ENCODE data around the gene SIGLEC12.
"Not testable (repeated sequence)": the region's sequence is repeated elsewhere in the genome, so short reads cannot be mapped to it uniquely, and the experiment has no call there.

SIGLEC12 gene

GRCh38 chr19:51521781-51522180 is 20.2 kb upstream of the SIGLEC12 start:
- no peak for DNase-seq

GRCh38 chr19:51521357-51521756 is 19.8 kb upstream of the SIGLEC12 start:
- DNase-seq, result no peak

- DNase-seq, result no peak
Measured at GRCh38 chr19:51520728-51521127, 19.1 kb upstream of the SIGLEC12 start.

GRCh38 chr19:51514866-51515481 is 13.4 kb upstream of the SIGLEC12 start:
- peak; percentile 11 to 21 for DNase-seq

- no peak for DNase-seq
Measured at GRCh38 chr19:51513968-51514367, 12.4 kb upstream of the SIGLEC12 start.

- peak; percentile 15 to 24 for DNase-seq
Measured at GRCh38 chr19:51511353-51511752, 9.8 kb upstream of the SIGLEC12 start.

GRCh38 chr19:51509823-51510660 is 8.4 kb upstream of the SIGLEC12 start:
- no peak for DNase-seq

GRCh38 chr19:51508059-51508733 is 6.6 kb upstream of the SIGLEC12 start:
- DNase-seq, result no peak

GRCh38 chr19:51507640-51508058 is 6.0 kb upstream of the SIGLEC12 start:
- no peak for DNase-seq

- no peak for DNase-seq
Measured at GRCh38 chr19:51507192-51507591, 5.6 kb upstream of the SIGLEC12 start.

GRCh38 chr19:51505904-51506303 is 4.3 kb upstream of the SIGLEC12 start:
- DNase-seq, result no peak

- no peak for DNase-seq
Measured at GRCh38 chr19:51503896-51504295, 2.3 kb upstream of the SIGLEC12 start.

GRCh38 chr19:51503286-51503817 is 1.8 kb upstream of the SIGLEC12 start:
- no peak for DNase-seq

GRCh38 chr19:51500931-51501330 is 669 bp downstream of the SIGLEC12 start:
- not testable (repeated sequence) for DNase-seq

- no peak for DNase-seq
Measured at GRCh38 chr19:51497666-51498065, 3.9 kb downstream of the SIGLEC12 start.

GRCh38 chr19:51493776-51494175 is 7.8 kb downstream of the SIGLEC12 start:
- no peak for DNase-seq

- no peak for DNase-seq
Measured at GRCh38 chr19:51491586-51491985, 10.0 kb downstream of the SIGLEC12 start.

- no peak for DNase-seq
Measured at GRCh38 chr19:51490676-51491075, 10.9 kb downstream of the SIGLEC12 start.

- DNase-seq, result no peak
Measured at GRCh38 chr19:51489113-51489512, 12.5 kb downstream of the SIGLEC12 start.

GRCh38 chr19:51488491-51488890 is 13.1 kb downstream of the SIGLEC12 start:
- DNase-seq, result no peak

GRCh38 chr19:51485960-51486660 is 15.5 kb downstream of the SIGLEC12 start:
- no peak for DNase-seq

GRCh38 chr19:51480590-51480989 is 21.0 kb downstream of the SIGLEC12 start:
- DNase-seq, result no peak

Measured in stimulated activated CD4-positive, alpha-beta T cell treated with anti-CD3 and anti-CD28 coated beads, Interleukin-2, amount 100 ng/mL, for 48 hours (primary cell).